Measurements from ENCODE around the gene NPEPPS. TPM values are rescaled to one million over a fixed set of nuclear protein-coding genes. Genes with fewer than 3 reads are reported as not detected.

The NPEPPS gene
- total RNA-seq, 1 donor from 2014 or later: 234 TPM

- H3K27me3 Mint-ChIP-seq (ENCODE audit: unreplicated experiment): no peaks in the 10 kb centered on the region
- no peaks in the 10 kb centered on the region for H3K9me3 Mint-ChIP-seq (ENCODE audit: unreplicated experiment)
- no peak for DNase-seq
- no peaks in the 10 kb centered on the region for H3K36me3 Mint-ChIP-seq (ENCODE audit: unreplicated experiment)
- H3K4me1 Mint-ChIP-seq (ENCODE audit: low read depth, unreplicated experiment): peaks cover 13% of the 10 kb centered on the region
- no peak overlapping the region for H3K4me3 Mint-ChIP-seq (ENCODE audit: unreplicated experiment)
- peak overlapping the region; percentile 56 for H3K27ac Mint-ChIP-seq (ENCODE audit: unreplicated experiment)
- TF ChIP-seq CTCF (IDR thresholded peaks at IDR 0.05; ENCODE audit: partially characterized antibody, unreplicated experiment): no peak
Measured at GRCh38 chr17:47605011-47605410, 74.1 kb downstream of the NPEPPS start.

- no peaks in the 10 kb centered on the region for H3K27me3 Mint-ChIP-seq (ENCODE audit: unreplicated experiment)
- H3K27ac Mint-ChIP-seq (ENCODE audit: unreplicated experiment): no peak overlapping the region
- H3K4me1 Mint-ChIP-seq (ENCODE audit: low read depth, unreplicated experiment): peaks cover 13% of the 10 kb centered on the region
- no peaks in the 10 kb centered on the region for H3K36me3 Mint-ChIP-seq (ENCODE audit: unreplicated experiment)
- no peak overlapping the region for H3K4me3 Mint-ChIP-seq (ENCODE audit: unreplicated experiment)
- no peaks in the 10 kb centered on the region for H3K9me3 Mint-ChIP-seq (ENCODE audit: unreplicated experiment)
- no peak for DNase-seq
- no peak for TF ChIP-seq CTCF (IDR thresholded peaks at IDR 0.05; ENCODE audit: partially characterized antibody, unreplicated experiment)
Measured at GRCh38 chr17:47607481-47607880, 76.6 kb downstream of the NPEPPS start.

GRCh38 chr17:47611372-47612350, 80.8 kb downstream of the NPEPPS start:
- Mint-ChIP-seq H3K4me3 (ENCODE audit: unreplicated experiment) (no peak overlapping the region), H3K9me3 (ENCODE audit: unreplicated experiment) (peaks cover 2% of the 10 kb centered on the region), H3K4me1 (ENCODE audit: low read depth, unreplicated experiment) (no peaks in the 10 kb centered on the region), H3K27ac (ENCODE audit: unreplicated experiment) (no peak overlapping the region), H3K27me3 (ENCODE audit: unreplicated experiment) (no peaks in the 10 kb centered on the region), H3K36me3 (ENCODE audit: unreplicated experiment) (no peaks in the 10 kb centered on the region)
- no peak for TF ChIP-seq CTCF (IDR thresholded peaks at IDR 0.05; ENCODE audit: partially characterized antibody, unreplicated experiment)
- DNase-seq: no peak

- TF ChIP-seq CTCF (IDR thresholded peaks at IDR 0.05; ENCODE audit: partially characterized antibody, unreplicated experiment): peak; percentile 82
- no peaks in the 10 kb centered on the region for H3K36me3 Mint-ChIP-seq (ENCODE audit: unreplicated experiment)
- H3K4me3 Mint-ChIP-seq (ENCODE audit: unreplicated experiment): no peak overlapping the region
- H3K27me3 Mint-ChIP-seq (ENCODE audit: unreplicated experiment): peaks cover 3% of the 10 kb centered on the region
- no peaks in the 10 kb centered on the region for H3K4me1 Mint-ChIP-seq (ENCODE audit: low read depth, unreplicated experiment)
- peaks cover 2% of the 10 kb centered on the region for H3K9me3 Mint-ChIP-seq (ENCODE audit: unreplicated experiment)
- no peak for DNase-seq
- H3K27ac Mint-ChIP-seq (ENCODE audit: unreplicated experiment): no peak overlapping the region
Measured at GRCh38 chr17:47615766-47616424, 85.0 kb downstream of the NPEPPS start.

GRCh38 chr17:47618410-47618809, 87.5 kb downstream of the NPEPPS start:
- Mint-ChIP-seq H3K27me3 (ENCODE audit: unreplicated experiment) (peaks cover 3% of the 10 kb centered on the region), H3K4me3 (ENCODE audit: unreplicated experiment) (no peak overlapping the region), H3K9me3 (ENCODE audit: unreplicated experiment) (peaks cover 2% of the 10 kb centered on the region), H3K36me3 (ENCODE audit: unreplicated experiment) (no peaks in the 10 kb centered on the region), H3K4me1 (ENCODE audit: low read depth, unreplicated experiment) (no peaks in the 10 kb centered on the region), H3K27ac (ENCODE audit: unreplicated experiment) (no peak overlapping the region)
- TF ChIP-seq CTCF (IDR thresholded peaks at IDR 0.05; ENCODE audit: partially characterized antibody, unreplicated experiment): peak; percentile 14
- no peak for DNase-seq

All from glutamatergic neuron (in vitro differentiated cells).